ENCODE data around the gene FAM114A1.

Gene FAM114A1

GRCh38 chr4:38867478-38868058 lies at the start of gene FAM114A1:
Gene FAM114A1 (plus strand): TSS chr4:38867806. CDS start chr4:38878079, 10,273 bp downstream.
- DNase-seq (ENCODE audit: low spot score), result peak; percentile 99

GRCh38 chr4:38818441-38818976 lies 49.1 kb upstream of the FAM114A1 start:
- DNase-seq (ENCODE audit: low spot score), result no peak

DNA sequence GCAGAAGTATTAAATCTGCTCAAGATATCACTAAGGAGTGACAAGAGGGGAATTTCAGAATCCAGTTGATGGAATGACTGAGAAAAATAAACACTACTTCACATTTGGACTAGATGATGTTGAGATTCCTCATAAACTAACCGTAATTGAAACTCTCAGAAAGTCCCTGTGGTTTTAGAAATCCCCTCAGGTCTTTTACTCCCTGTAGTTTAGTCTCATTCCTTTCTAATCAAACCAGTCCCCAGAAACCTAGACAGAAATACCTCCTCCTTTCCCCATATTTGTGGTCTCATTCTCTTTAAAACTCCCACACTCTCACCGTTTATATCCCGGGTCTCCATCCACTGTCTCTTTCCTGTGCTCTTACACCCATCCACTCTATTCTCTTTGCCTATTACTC lies 48.0 kb upstream of the FAM114A1 start:
- DNase-seq (ENCODE audit: low spot score), result no peak

DNA sequence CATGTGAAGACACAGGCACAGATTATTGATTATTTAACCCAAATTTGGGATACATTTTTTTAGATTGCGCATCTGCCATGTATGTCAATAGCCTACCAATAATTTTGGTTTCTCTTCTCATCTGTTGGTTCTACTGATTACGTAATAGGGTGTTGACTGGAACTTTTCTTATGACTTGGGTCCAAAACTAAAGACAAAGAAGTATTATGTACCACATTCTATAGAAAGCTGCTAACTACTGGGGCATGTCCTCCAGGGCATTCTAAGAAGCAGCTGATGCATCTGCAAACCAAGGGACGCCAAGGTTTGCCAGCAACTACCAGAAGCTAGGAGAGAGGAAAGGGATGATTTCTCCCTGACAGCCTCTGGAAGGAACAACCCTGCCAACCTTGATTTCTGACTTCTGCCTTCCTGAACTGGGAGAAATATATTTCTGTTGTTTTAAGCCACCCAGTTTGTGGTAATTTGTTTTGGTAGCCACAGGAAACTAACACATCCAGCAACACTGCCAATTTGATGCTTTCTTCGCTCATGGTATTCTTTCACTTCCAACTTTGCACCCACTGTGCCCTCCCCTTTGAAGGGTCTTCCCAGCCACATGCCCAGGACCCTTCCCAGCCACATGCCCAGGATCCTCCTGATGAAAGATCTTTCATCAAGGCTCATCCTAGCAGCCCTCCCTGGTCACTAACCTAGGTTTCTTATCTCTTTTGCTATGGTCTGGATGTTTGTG lies 47.1 kb upstream of the FAM114A1 start:
- DNase-seq (ENCODE audit: low spot score), result no peak

DNA sequence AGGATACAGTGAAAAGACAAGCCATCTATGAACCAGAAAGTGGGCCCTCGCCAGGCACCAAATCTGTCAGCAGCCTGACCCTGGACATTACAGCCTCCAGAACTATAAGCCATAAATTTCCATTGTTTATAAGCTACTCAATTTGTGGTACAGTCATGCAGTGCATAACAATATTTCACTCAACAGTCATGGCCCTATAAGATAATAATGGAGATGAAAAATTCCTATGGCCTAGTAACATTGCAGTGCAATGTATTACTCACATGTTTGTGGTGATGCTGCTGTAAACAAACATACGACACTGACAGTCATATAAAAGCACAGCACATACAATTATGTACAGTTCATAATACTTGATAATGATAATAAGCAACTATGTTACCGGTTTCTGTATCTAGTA lies 45.9 kb upstream of the FAM114A1 start:
- no peak for DNase-seq (ENCODE audit: low spot score)

DNA sequence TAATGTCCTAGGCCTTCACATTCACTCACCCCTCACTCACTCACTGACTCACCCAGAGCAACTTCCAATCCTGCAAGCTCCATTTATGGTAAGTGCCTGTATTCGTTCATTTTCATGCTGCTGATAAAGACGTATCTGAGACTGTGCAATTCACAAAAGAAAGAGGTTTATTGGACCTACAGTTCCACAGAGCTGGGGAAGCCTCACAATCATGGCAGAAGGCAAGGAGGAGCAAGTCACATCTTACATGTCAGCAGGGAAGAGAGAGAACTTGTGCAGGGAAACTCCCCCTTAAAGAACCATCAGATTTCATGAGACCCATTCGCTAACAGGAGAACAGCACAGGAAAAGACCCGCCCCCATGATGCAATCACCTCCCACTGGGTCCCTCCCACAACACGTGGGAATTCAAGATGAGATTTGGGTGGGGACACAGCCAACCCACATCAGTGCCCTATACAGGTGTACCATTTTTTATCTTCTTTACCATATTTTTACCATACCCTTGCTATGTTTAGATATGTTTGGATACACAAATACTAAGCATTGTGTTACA lies 44.8 kb upstream of the FAM114A1 start:
- no peak for DNase-seq (ENCODE audit: low spot score)

- DNase-seq (ENCODE audit: low spot score), result no peak
Measured at GRCh38 chr4:38823766-38824165, 43.8 kb upstream of the FAM114A1 start.

- no peak for DNase-seq (ENCODE audit: low spot score)
Measured at GRCh38 chr4:38829237-38829636, 38.4 kb upstream of the FAM114A1 start.

GRCh38 chr4:38831653-38832052 lies 36.0 kb upstream of the FAM114A1 start:
- DNase-seq (ENCODE audit: low spot score), result no peak

DNA sequence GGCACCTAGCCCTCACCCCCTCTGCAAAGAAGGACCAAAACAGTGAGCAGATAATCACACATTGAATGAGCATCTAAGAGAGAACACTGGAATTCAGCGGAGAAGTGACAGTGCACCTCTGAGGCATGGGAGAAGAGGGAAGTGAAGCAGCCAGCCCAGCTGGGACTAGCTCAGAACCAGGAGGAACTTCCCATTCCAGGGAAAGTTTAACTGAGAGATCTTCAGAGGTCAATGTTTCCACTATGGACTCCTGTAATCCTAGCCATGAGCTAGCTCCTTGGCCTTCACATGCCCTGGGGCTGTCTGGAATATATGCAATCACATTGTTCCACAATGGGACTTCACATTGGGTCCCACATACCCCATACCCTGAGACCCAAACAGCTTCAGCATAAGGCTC lies 35.4 kb upstream of the FAM114A1 start:
- no peak for DNase-seq (ENCODE audit: low spot score)

- DNase-seq (ENCODE audit: low spot score), result no peak
Measured at GRCh38 chr4:38832624-38833528, 34.7 kb upstream of the FAM114A1 start.

DNA sequence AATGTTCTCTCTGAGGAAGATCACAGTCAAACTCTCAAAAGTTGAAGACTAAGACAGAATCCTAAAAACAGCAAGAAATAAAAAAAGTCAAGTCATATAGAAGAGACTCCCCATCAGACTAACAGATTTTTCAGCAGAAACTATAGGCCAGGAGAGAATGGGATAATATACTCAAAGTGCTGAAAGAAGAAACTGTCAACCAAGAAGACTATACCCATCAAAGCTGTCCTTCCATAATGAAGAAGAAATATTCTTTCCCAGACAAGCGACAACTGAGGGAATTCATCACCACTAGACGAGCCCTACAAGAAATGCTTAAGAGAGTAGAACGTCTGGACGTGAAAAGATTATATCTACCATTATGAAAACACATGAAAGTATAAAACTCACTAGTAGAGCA lies 33.0 kb upstream of the FAM114A1 start:
- DNase-seq (ENCODE audit: low spot score), result no peak

- no peak for DNase-seq (ENCODE audit: low spot score)
Measured at GRCh38 chr4:38837334-38837733, 30.3 kb upstream of the FAM114A1 start.

DNA sequence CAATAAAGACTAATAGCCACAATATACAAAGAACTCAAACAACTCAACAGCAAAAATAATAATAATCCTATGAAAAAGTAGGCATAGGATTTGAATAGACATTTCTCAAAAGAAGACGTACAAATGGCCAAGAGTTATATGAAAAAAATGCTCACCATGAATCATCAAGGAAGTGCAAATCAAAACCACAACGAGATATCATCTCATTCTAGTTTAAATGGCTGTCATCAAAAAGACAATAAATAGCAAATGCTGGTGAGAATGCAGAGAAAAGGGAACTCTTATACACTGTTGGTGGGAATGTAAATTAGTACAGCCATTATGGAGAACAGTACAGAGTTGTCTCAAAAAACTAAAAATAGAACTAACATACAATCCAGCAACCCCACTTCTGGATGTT lies 29.8 kb upstream of the FAM114A1 start:
- DNase-seq (ENCODE audit: low spot score), result no peak

- DNase-seq (ENCODE audit: low spot score), result no peak
Measured at GRCh38 chr4:38842994-38843393, 24.6 kb upstream of the FAM114A1 start.

- no peak for DNase-seq (ENCODE audit: low spot score)
Measured at GRCh38 chr4:38846015-38846414, 21.6 kb upstream of the FAM114A1 start.

- DNase-seq (ENCODE audit: low spot score), result no peak
Measured at GRCh38 chr4:38855466-38855865, 12.1 kb upstream of the FAM114A1 start.

GRCh38 chr4:38856046-38856445 lies 11.6 kb upstream of the FAM114A1 start:
- no peak for DNase-seq (ENCODE audit: low spot score)

DNA sequence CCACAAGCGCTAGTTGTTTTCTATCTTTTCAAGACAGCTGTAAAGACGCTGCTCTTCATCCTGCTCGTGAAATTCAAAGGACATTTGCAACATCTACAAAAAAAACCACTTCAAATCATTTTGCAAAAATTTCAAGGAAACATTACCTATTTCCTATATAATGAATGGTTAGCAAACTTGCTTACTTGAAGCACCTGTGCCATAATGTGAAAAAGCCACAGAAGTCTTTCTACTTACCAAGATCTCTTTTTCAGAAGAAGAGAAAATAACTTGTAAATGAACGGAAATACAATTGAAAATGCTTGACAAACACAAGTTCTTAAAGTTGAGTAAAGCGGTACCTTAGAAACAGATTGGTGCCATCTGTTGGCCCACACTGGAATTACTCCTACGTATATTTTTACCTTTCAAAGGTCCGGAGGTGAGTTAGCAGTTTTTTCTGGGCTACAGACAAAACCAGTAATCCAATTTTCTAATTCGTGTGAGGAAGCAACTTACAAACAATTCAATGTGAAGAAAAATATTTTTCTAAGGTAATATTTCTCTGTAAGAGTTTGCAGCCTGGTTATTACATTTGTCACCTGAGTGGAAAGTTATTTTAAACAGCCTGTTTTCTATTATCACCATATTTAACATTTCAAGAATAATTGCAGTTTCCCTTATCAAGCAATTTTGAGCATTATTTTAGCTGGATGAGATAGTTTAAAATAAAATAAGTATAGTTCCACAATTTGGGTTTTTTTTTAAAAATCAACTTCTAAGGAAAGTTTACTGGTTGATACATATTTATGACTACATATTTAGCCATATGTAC lies 10.9 kb upstream of the FAM114A1 start, which contains the start of gene TLR6:
Gene TLR6 (minus strand): TSS at position 294 of the 814 bp plus-strand sequence. CDS start 27,344 bp downstream, outside the sequence.
- peak; percentile 30 for DNase-seq (ENCODE audit: low spot score)

DNA sequence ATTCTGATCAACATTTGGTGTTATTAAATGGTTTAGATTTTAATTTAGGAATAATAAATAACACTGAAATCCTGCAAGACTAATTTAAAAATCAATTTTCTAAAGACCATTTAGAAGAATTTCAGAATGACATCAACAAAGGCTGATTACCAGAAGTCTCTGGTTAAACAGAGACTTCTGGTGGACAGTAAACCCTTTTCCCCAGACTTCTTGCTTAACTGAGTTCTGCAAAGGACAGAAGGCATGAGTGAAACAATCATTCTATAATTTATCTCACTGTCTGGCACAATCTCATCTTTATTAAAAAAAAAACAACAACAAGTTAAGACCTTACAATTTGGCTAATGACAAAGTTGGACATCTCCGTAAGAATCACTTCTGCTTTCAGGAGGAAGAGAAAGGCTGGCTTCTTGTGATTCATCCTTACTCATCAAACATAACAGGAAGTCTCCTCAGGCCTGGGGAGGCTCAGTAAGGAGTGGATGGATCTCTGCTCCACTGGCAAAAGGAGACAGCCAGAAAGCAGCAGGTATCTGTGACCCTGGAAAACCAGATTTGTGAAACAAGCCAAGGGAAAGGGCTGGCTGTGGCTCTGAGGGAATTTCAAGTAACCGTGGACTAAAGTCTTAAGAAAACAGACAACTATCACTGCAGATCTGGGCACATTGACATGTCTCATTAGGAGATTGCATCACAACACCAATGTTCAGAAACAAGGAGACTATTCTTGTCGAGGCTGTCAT lies 10.1 kb upstream of the FAM114A1 start:
- peak; percentile 77 for DNase-seq (ENCODE audit: low spot score)

- no peak for DNase-seq (ENCODE audit: low spot score)
Measured at GRCh38 chr4:38858097-38858420, 9.5 kb upstream of the FAM114A1 start.
